Testis (tissue), 2 donors: ENCODE data around the gene ATL3.

ENCODE experiments used
- POLR2A ChIP-seq: fragments of 450-650 bp; IDR thresholded peaks from one replicate; pipeline ENCODE4 v1.6.1; 2017; ENCODE audit warnings: antibody characterized with exemption, mild to moderate bottlenecking, moderate library complexity
- TF ChIP-seq, protein P1 (sequence below), 3 experiments: fragments of 450-650 bp in 2 of 3; fragments of 200-600 bp in 1 of 3; sonication (generic) in 1 of 3; IDR thresholded peaks; one replicate each; pipeline ENCODE4 v1.5.1; 2016 to 2019; ENCODE audit warnings: antibody characterized with exemption in 3 of 3, mild to moderate bottlenecking in 2 of 3, moderate library complexity in 1 of 3

- TF ChIP-seq, protein P1, sequence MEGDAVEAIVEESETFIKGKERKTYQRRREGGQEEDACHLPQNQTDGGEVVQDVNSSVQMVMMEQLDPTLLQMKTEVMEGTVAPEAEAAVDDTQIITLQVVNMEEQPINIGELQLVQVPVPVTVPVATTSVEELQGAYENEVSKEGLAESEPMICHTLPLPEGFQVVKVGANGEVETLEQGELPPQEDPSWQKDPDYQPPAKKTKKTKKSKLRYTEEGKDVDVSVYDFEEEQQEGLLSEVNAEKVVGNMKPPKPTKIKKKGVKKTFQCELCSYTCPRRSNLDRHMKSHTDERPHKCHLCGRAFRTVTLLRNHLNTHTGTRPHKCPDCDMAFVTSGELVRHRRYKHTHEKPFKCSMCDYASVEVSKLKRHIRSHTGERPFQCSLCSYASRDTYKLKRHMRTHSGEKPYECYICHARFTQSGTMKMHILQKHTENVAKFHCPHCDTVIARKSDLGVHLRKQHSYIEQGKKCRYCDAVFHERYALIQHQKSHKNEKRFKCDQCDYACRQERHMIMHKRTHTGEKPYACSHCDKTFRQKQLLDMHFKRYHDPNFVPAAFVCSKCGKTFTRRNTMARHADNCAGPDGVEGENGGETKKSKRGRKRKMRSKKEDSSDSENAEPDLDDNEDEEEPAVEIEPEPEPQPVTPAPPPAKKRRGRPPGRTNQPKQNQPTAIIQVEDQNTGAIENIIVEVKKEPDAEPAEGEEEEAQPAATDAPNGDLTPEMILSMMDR (IDR thresholded peaks at IDR 0.05): no peak
- no peak for TF ChIP-seq POLR2A
These were observed 28.0 kb upstream of the ATL3 start for GRCh38 chr11:63698976-63699733.
